HG03175 (cell line): Measurements from ENCODE around the gene RPL7L1.

Experiments used
- ATAC-seq: cut with Tn5 transposase; IDR thresholded peaks from one replicate; pipeline ENCODE4 v1.9.1; 2021; ENCODE audit warnings: mild to moderate bottlenecking, moderate library complexity; ENCODE audit not compliant: unreplicated experiment

Gene RPL7L1

DNA sequence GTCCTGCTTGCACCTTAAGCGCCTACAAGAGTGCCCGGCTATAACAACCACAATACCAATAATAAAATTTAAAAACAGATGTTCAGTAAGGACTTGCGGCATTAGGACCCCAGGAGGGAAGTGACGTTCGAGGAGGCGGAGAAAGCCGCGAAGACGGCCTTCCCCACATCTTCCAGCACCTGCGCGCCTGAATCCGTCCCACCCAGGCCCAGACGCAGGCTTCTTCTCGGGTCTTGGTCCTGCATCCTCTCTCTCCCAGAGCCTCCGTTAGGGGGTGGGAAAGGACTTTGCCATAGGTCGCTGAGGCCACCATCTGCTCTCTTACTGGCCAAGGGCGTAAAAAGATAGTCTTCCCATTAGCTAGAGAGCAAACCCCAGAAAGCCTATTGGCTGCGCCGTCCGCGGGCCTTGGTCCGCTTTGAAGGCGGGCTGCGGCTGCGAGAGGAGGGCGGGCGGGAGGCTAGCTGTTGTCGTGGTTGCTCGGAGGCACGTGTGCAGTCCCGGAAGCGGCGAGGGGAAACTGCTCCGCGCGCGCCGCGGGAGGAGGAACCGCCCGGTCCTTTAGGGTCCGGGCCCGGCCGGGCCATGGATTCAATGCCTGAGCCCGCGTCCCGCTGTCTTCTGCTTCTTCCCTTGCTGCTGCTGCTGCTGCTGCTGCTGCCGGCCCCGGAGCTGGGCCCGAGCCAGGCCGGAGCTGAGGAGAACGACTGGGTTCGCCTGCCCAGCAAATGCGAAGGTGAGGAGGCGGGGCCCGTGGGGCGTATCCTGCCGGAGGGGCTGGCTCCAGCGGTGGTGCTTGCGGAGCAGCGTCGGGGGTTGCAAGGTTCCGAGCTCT lies 49.8 kb downstream of the RPL7L1 start, which contains the start of gene CNPY3:
Gene CNPY3, plus strand, starts transcription at position 495 of the 835 bp plus-strand sequence. Its CDS starts 91 bp downstream, at position 586.
- ATAC-seq: peak; percentile 77

- peak; percentile 60 for ATAC-seq
These were observed 50.5 kb downstream of the RPL7L1 start for GRCh38 chr6:42929821-42930360.

GRCh38 chr6:42932412-42932811 lies 53.0 kb downstream of the RPL7L1 start:
- no peak for ATAC-seq

DNA sequence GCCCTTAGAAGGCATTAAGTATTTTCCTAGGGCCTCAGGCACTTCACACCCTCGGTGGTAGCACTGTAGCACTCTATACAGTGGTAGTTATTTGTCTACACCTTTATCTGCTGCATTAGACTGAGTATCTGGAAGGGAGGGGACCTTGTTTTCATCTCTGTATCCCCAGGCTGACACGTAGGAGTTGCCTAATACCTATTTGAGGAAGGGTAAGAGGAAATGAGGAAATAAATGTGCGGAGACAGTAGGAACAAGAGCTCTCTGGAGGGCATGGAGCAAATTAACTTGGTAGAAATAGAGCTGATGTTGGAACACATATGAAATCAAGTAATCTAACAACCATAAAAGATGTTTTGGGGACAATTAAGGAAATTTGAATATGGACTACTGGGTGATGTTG lies 53.8 kb downstream of the RPL7L1 start:
- no peak for ATAC-seq

DNA sequence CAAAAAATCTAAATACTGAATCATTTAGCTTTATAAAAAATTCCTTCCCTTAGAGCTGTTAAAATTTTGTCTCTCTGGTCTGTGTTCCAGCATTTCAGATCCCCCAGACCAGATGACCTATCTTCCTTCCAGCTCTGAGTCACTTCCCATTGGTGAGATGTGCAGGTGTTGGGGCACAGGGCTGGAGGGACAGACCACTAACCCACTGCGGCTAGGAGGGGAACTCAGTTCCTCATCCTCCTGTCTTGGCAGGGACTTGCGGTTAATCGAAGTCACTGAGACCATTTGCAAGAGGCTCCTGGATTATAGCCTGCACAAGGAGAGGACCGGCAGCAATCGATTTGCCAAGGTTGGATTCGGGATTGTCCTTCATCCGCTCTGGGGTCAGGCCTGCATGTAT lies 55.9 kb downstream of the RPL7L1 start:
- no peak for ATAC-seq

GRCh38 chr6:42936398-42936797 lies 57.0 kb downstream of the RPL7L1 start:
- ATAC-seq: no peak

DNA sequence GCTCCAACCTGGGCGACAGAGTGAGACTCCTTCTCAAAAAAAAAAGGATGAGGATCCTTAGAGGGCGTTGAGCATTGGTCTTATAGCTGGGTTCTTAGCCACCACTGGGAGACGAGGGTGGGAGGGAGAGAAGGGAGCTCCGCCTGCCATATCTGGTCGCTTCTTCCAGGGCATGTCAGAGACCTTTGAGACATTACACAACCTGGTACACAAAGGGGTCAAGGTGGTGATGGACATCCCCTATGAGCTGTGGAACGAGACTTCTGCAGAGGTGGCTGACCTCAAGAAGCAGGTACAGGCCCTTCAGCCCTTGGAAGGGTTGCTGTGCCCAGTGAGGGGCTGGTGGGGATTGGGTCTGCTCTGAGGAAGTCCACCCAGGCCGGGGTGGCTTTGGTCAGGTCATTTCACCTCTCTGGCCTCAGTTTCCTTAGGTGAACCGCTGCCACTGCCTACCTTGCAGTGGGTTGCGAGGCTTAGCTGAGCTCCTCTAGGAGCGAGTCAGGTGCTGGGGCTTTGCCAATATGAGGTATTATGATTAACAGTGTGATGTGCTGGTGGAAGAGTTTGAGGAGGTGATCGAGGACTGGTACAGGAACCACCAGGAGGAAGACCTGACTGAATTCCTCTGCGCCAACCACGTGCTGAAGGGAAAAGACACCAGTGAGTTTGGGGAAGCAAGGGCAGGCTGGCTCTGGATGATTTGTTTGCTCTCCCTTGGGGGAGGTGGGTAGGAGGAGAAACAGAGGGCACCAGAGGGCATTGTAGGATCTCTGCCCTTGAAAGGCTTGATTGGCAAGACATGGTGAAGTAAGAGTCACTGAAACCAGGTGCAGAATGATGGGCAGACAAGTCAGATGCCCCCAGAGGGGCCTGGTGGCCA lies 58.4 kb downstream of the RPL7L1 start:
- no peak for ATAC-seq

- no peak for ATAC-seq
These were observed 59.0 kb downstream of the RPL7L1 start for GRCh38 chr6:42938428-42938796.

DNA sequence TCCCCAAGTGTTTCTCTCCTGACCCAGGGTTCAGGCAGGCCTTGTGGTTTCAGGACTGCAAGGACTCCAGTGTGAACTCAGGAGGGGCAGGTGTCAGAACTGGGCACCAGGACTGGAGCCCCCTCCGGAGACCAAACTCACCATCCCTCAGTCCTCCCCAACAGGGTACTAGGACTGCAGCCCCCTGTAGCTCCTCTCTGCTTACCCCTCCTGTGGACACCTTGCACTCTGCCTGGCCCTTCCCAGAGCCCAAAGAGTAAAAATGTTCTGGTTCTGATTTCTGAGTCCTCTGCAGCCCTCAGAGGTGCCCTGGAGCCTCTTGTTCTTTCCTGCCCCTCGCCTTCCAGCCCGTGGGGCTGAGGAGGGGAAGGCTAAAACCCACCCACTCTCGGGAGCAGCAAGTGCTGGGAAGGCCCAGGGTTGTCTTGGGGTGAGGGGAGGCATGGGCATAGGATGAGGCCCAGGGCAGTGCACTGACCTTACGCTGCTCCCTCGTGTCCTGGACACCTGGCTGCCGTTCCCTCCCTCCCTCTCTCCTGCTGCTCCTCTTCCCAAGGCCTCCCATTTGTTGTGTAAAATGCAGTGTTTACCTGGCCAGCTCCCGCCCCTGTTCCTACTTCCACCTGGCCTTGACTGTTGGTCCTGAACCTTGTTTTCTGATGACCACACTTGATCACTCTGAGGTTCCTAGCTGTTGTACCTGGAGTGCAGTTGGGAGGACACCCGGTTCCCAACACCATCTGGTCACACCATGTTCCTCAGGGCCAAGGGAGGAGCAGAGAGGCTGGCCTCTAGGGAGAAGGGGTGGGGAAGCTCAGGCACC lies 59.8 kb downstream of the RPL7L1 start:
- no peak for ATAC-seq
